B cell (primary cell): ENCODE results near the gene EMC10. TPM values are rescaled to one million over a fixed set of nuclear protein-coding genes. Genes with fewer than 3 reads are reported as not detected.

Experiments used
- ATAC-seq: fragments of 200-7000 bp; cut with Tn5 transposase; one replicate; pipeline ENCODE4 v1.10.0; 2021; ENCODE audit warnings: low read depth, mild to moderate bottlenecking, moderate number of reproducible peaks, moderate library complexity
- CTCF ChIA-PET: fragments of 350-600 bp; sonication (Branson Sonifier 250); formaldehyde crosslinking; loops from one replicate; lab custom pipeline; 2021; ENCODE audit warnings: antibody characterized with exemption, inconsistent platforms; lab: Charles Lee
- POLR2A ChIA-PET: fragments of 350-600 bp; sonication (Branson Sonifier 250); formaldehyde crosslinking; loops from one replicate; lab custom pipeline; 2021; ENCODE audit warnings: antibody characterized with exemption; lab: Charles Lee
- DNase-seq: peaks from one replicate; pipeline ENCODE4 v3.0.0; 2013
- H2AFZ ChIP-seq: 2 replicates; pipeline ENCODE4 v1.6.1; 2012; ENCODE audit warnings: mild to moderate bottlenecking, low read depth, low read length; ENCODE audit not compliant: insufficient read depth, poor library complexity, severe bottlenecking
- H3K27ac ChIP-seq, 2 donors: 1 replicate in 1 of 2; 2 replicates in 1 of 2; pipeline ENCODE4 v1.5.1; 2012 to 2013; ENCODE audit warnings: low read length in 2 of 2, mild to moderate bottlenecking in 2 of 2, moderate library complexity in 1 of 2
- H3K27me3 ChIP-seq, 4 experiments: fragments of 200-600 bp in 1 of 4; sonication (generic) in 1 of 4; replicated peaks in 1 of 4; 1 replicate in 2 of 4; 2 replicates in 2 of 4; pipeline versions ENCODE4 v1.6.1 to v1.7.0; 2013 to 2016; ENCODE audit warnings: low read length in 3 of 4, mild to moderate bottlenecking in 2 of 4, mixed read lengths in 1 of 4, moderate library complexity in 1 of 4; ENCODE audit not compliant: insufficient read depth in 4 of 4, control insufficient read depth in 3 of 4; ENCODE audit errors: control extremely low read depth in 1 of 4
- H3K36me3 ChIP-seq, 2 experiments: replicated peaks in 1 of 2; 1 replicate in 1 of 2; 2 replicates in 1 of 2; pipeline versions ENCODE4 v1.6.1 to v1.7.1; 2013; ENCODE audit warnings: low read length in 1 of 2; ENCODE audit not compliant: insufficient read depth in 2 of 2, control insufficient read depth in 1 of 2; ENCODE audit errors: control extremely low read depth in 1 of 2, extremely low read depth in 1 of 2
- H3K4me1 ChIP-seq, 2 donors: fragments of 200-600 bp in 1 of 2; sonication (generic) in 1 of 2; 1 replicate in 1 of 2; 2 replicates in 1 of 2; pipeline versions ENCODE4 v1.5.1 to v1.6.1; 2013 to 2017; ENCODE audit warnings: low read length in 2 of 2; ENCODE audit not compliant: control insufficient read depth in 2 of 2, insufficient read depth in 2 of 2
- H3K4me2 ChIP-seq: replicated peaks from 2 replicates; pipeline ENCODE3; 2012; ENCODE audit warnings: mild to moderate bottlenecking, low read depth, low read length; ENCODE audit not compliant: poor library complexity, severe bottlenecking
- H3K4me3 ChIP-seq, 5 experiments: fragments of 200-600 bp in 1 of 5; sonication (generic) in 1 of 5; 1 replicate in 3 of 5; 2 replicates in 2 of 5; pipeline versions ENCODE4 v1.5.1 to v1.7.0; 2011 to 2016; ENCODE audit warnings: low read length in 4 of 5, mild to moderate bottlenecking in 4 of 5, low read depth in 2 of 5, control low read depth in 1 of 5, moderate library complexity in 1 of 5; ENCODE audit not compliant: insufficient read depth in 1 of 5; ENCODE audit errors: control extremely low read depth in 1 of 5, extremely low read depth in 1 of 5
- H3K79me2 ChIP-seq: fragments of 200-600 bp; sonication (generic); one replicate; pipeline ENCODE4 v1.6.0; 2016; ENCODE audit warnings: low read length; ENCODE audit not compliant: control insufficient read depth, insufficient read depth
- H3K9ac ChIP-seq: fragments of 200-600 bp; sonication (generic); 2 replicates; pipeline ENCODE4 v1.6.1; 2017; ENCODE audit warnings: mild to moderate bottlenecking, low read length, moderate library complexity
- H3K9me3 ChIP-seq, 3 donors: one replicate each; pipeline versions ENCODE4 v1.6.1 to v1.7.1; 2013; ENCODE audit warnings: low read length in 2 of 3; ENCODE audit not compliant: control insufficient read depth in 2 of 3, insufficient read depth in 1 of 3; ENCODE audit errors: control extremely low read depth in 1 of 3
- H4K20me1 ChIP-seq: 2 replicates; pipeline ENCODE4 v1.6.0; 2012; ENCODE audit warnings: mild to moderate bottlenecking, low read length; ENCODE audit not compliant: insufficient read depth, control insufficient read depth, poor library complexity, severe bottlenecking
- H3K27ac Mint-ChIP-seq: one replicate; pipeline ENCODE4 v1.8.0; 2021; ENCODE audit warnings: mixed read lengths
- H3K27me3 Mint-ChIP-seq: one replicate; pipeline ENCODE4 v1.8.0; 2021; ENCODE audit warnings: mixed read lengths
- H3K4me1 Mint-ChIP-seq: one replicate; pipeline ENCODE4 v1.8.0; 2021; ENCODE audit warnings: mixed read lengths
- H3K4me3 Mint-ChIP-seq: one replicate; pipeline ENCODE4 v1.8.0; 2021; ENCODE audit warnings: mixed read lengths
- H3K9me3 Mint-ChIP-seq: one replicate; pipeline ENCODE4 v1.8.0; 2022; ENCODE audit warnings: mixed read lengths; ENCODE audit not compliant: insufficient read depth
- EZH2 ChIP-seq: IDR thresholded peaks from 2 replicates; pipeline ENCODE4 v1.6.1; 2012; ENCODE audit warnings: borderline replicate concordance, low read depth, mild to moderate bottlenecking, moderate library complexity, low read length; ENCODE audit not compliant: insufficient read depth, poor library complexity, severe bottlenecking
- WGBS: methylation state at CpG from one replicate; pipeline ENCODE4 v1.1.5; 2013; ENCODE audit warnings: missing lambda C conversion rate; ENCODE audit not compliant: insufficient coverage; 5-methylcytosine and 5-hydroxymethylcytosine counted together
- intact Hi-C: fragments of 100-400 bp; cut with micrococcal nuclease; formaldehyde crosslinking; loops from one replicate; pipeline ENCODE4 v1.10.0; 2022
- polyA plus RNA-seq: library from polyadenylated mRNA; depleted of rRNA; stranded (reverse); fragments of >200 nt; gene quantifications from 2 replicates; pipeline ENCODE4 v1.2.3, GENCODE V29; 2012
- total RNA-seq, 2 donors: library from RNA; stranded (reverse); fragments of 120-200 nt in 1 of 2; gene quantifications; 1 replicate in 1 of 2; 2 replicates in 1 of 2; pipeline versions ENCODE4 v1.2.3 to v1.2.4, GENCODE V29; 2013 to 2022
- TF ChIP-seq, protein P1 (sequence below): fragments of 200-600 bp; IDR thresholded peaks from one replicate; pipeline ENCODE4 v1.8.0; 2022; ENCODE audit warnings: antibody characterized with exemption, mild to moderate bottlenecking

The EMC10 gene
- total and polyA plus RNA-seq, 2 donors (not counting 1 experiment from before 2014, with no cell fraction given): 51.1 to 88.1 TPM

DNA sequence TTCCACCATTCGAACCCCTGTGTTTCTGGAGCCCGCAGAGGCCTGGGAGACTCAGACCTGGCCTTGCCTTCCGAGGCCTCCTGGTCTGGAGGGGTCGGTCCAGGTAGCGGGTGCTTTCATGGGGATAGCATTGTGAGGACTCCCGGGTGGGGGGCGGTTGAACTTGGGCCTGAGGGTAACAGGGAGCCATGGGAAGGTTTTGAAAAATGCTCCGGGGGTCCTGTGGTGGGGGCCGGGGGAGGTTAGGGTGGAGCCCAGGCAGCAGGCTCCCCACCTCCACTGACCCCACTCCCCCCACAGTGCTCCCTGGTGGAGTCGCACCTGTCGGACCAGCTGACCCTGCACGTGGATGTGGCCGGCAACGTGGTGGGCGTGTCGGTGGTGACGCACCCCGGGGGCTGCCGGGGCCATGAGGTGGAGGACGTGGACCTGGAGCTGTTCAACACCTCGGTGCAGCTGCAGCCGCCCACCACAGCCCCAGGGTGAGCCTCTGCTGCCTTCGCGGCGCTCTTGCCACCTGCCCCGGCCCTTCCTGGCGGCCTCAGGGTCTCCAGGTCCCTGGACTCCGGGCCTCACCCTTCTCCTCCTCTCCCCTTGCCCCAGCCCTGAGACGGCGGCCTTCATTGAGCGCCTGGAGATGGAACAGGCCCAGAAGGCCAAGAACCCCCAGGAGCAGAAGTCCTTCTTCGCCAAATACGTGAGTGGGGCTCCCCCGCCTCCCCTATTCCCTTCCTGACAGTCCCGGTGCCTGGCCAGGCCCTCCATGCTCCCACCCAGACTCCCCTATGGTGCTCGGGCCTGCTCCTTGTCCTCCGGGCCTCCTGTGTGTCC is 4.2 kb downstream of the EMC10 start:
- no peaks in the 10 kb centered on the region for H3K27me3 Mint-ChIP-seq

More for the DNA sequence above, 4.2 kb downstream of the EMC10 start:
- DNase-seq (no peak), ATAC-seq (no peak)
- Histone ChIP-seq H3K36me3 (peaks cover 0 to 53% of the 10 kb centered on the region in 2 experiments), H2AFZ (no peak overlapping the region), H3K79me2 (peaks cover 45% of the 10 kb centered on the region), H3K27ac (no peak overlapping the region), H3K4me2 (no peak overlapping the region), H3K9ac (no peak overlapping the region), H3K4me3 (no peak overlapping the region), H4K20me1 (peaks cover 52% of the 10 kb centered on the region), H3K27me3 (no peaks in the 10 kb centered on the region), H3K9me3 (peaks cover 0 to 7% (median 0%) of the 10 kb centered on the region in 3 donors), H3K4me1 (peaks cover 14 to 23% of the 10 kb centered on the region in 2 donors)
- H3K4me3 Mint-ChIP-seq: no peak overlapping the region
- H3K27ac Mint-ChIP-seq: no peak overlapping the region
- H3K4me1 Mint-ChIP-seq: peaks cover 26% of the 10 kb centered on the region
- 92% methylated on average over 31 of the region's 37 CpGs for WGBS
- TF ChIP-seq EZH2: no peak
- TF ChIP-seq, protein P1, sequence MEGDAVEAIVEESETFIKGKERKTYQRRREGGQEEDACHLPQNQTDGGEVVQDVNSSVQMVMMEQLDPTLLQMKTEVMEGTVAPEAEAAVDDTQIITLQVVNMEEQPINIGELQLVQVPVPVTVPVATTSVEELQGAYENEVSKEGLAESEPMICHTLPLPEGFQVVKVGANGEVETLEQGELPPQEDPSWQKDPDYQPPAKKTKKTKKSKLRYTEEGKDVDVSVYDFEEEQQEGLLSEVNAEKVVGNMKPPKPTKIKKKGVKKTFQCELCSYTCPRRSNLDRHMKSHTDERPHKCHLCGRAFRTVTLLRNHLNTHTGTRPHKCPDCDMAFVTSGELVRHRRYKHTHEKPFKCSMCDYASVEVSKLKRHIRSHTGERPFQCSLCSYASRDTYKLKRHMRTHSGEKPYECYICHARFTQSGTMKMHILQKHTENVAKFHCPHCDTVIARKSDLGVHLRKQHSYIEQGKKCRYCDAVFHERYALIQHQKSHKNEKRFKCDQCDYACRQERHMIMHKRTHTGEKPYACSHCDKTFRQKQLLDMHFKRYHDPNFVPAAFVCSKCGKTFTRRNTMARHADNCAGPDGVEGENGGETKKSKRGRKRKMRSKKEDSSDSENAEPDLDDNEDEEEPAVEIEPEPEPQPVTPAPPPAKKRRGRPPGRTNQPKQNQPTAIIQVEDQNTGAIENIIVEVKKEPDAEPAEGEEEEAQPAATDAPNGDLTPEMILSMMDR: no peak
- ChIA-PET POLR2A (no interaction called here), CTCF (no interaction called here)
- H3K9me3 Mint-ChIP-seq: no peaks in the 10 kb centered on the region
- intact Hi-C loops: no loop called here
